ENCODE data around the gene STRADA.
"Not testable (repeated sequence)": the region's sequence is repeated elsewhere in the genome, so short reads cannot be mapped to it uniquely, and the experiment has no call there.

DNA sequence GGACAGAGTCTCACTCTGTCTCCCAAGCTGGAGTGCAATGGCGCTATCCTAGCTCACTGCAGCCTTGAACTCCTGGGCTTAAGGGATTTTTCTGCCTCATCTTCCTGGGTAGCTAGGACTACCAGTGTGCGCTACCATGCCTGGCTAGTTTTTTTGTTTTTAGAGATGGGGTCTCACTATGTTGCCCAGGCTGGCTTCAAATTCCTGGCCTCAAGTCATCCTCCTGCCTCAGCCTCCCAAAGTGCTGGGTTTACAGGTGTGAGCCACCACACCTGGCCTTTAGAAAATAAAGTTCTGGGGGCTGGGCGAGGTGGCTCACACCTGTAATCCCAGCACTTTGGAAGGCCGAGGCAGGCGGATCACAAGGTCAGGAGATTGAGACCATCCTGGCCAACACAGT lies 21.4 kb downstream of the STRADA start:
- TF ChIP-seq, protein P1, sequence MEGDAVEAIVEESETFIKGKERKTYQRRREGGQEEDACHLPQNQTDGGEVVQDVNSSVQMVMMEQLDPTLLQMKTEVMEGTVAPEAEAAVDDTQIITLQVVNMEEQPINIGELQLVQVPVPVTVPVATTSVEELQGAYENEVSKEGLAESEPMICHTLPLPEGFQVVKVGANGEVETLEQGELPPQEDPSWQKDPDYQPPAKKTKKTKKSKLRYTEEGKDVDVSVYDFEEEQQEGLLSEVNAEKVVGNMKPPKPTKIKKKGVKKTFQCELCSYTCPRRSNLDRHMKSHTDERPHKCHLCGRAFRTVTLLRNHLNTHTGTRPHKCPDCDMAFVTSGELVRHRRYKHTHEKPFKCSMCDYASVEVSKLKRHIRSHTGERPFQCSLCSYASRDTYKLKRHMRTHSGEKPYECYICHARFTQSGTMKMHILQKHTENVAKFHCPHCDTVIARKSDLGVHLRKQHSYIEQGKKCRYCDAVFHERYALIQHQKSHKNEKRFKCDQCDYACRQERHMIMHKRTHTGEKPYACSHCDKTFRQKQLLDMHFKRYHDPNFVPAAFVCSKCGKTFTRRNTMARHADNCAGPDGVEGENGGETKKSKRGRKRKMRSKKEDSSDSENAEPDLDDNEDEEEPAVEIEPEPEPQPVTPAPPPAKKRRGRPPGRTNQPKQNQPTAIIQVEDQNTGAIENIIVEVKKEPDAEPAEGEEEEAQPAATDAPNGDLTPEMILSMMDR (IDR thresholded peaks at IDR 0.05) = not testable (repeated sequence)
- TF ChIP-seq POLR2A, POLR2AphosphoS5 (IDR thresholded peaks at IDR 0.05): not testable (repeated sequence)
